GM19240 (cell line): Measurements from ENCODE around the gene CGNL1.
A peak's percentile ranks its signal among the peaks of the same experiment; 100 is the strongest.

Experiments used
- DNase-seq: peaks from one replicate; pipeline ENCODE4 v3.0.0; 2011; ENCODE audit warnings: low spot score; ENCODE audit not compliant: insufficient read length

CGNL1 gene

DNA sequence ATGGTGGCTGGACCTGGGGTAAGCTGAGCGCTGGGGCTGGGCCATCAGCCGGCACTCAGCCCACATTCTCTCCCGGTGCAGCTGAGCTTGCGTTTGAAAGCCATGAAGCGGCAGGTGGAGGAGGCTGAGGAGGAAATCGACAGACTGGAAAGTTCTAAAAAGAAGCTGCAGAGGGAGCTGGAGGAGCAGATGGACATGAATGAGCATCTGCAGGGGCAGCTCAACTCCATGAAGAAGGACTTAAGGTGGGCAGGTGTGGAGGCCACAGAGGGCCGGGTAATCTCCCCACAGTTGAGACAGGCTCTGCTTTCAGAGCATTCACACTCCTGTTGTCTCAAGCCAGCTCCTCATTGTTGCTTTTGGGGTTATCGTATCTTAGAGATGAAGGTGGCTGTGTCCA is 169.7 kb downstream of the CGNL1 start:
- DNase-seq, result no peak

GRCh38 chr15:57547243-57547755 is 171.0 kb downstream of the CGNL1 start:
- no peak for DNase-seq

DNA sequence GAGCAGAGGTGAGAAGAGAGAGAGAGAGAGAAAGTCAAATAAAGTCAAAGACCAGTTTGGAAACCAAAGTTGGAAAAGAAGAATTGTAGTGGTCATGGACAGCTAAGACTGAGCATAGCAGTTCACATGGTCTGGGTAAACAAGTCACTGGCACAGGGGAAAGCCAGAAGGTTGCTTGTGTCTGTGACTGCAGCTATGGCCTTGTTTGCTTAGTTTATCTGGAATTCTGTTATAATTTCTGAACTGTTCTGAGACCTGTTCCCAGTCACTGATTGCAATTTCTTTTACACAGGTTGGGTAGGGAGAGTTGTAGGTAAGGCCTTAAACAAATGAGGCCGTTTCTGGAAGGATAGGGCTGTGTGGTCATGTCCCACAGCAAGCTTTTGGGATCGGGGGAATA is 172.0 kb downstream of the CGNL1 start:
- DNase-seq, result no peak

DNA sequence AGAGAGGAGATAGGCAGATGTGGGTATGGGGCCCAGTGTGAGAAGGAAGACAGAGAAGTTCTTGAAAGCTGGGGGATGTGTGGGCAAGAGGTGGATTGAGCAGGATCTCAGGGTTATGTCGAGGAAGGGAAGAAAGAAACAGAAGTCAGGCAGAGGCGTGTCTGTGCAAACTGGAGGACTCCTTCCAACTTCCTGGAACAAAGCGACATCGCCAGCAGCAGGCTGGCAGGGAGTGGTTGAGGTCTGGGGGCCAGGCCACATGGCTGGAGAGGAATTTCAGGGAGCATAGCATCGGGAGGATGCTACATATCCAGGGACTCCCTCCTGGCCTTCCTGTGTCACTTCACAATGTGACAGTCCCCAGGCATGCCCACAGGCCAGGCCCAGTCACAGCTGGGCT is 172.5 kb downstream of the CGNL1 start:
- no peak for DNase-seq

DNA sequence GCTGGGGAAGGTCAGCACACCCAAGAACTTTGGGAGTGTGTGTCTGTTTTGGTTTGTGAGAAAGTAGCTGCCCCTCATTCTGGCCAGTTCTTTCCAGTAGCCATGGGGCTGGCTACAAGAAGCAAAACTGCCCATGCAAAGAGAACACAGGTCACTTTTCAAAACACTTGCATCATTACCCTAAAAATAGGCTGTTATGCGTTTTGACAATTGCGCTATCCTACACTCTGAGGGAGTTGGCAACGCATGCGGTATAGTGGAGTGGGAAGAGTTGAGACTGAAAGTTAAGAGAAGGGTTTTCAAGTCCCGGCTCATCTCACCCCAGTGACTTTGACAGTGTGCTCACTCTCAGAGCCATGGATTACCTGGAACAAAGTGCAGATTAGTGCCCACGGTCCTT is 173.6 kb downstream of the CGNL1 start:
- no peak for DNase-seq

DNA sequence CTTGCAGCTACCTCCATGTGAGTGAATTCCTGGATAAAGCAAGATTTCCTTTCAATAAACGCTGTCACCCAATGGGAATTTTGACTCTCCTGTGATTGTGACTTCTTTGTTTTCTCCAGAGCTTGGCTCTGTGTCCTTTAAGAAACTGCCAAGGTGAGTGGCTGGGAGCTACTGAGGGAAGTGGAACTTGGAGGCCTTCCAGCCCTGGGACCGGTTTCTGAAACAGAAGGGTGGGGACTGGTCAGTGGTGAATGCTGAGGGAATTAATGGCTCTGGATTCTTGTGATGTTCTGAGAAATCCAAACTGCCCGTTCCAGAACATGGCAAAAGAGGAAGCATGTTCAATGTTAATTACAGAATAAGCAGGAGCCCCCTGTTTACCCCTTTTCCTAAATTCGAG is 174.3 kb downstream of the CGNL1 start:
- DNase-seq, result no peak

GRCh38 chr15:57551715-57552677 is 175.7 kb downstream of the CGNL1 start:
- no peak for DNase-seq

GRCh38 chr15:57552678-57553334 is 176.5 kb downstream of the CGNL1 start:
- no peak for DNase-seq

- DNase-seq, result no peak
Measured at GRCh38 chr15:57553526-57553925, 177.2 kb downstream of the CGNL1 start.

DNA sequence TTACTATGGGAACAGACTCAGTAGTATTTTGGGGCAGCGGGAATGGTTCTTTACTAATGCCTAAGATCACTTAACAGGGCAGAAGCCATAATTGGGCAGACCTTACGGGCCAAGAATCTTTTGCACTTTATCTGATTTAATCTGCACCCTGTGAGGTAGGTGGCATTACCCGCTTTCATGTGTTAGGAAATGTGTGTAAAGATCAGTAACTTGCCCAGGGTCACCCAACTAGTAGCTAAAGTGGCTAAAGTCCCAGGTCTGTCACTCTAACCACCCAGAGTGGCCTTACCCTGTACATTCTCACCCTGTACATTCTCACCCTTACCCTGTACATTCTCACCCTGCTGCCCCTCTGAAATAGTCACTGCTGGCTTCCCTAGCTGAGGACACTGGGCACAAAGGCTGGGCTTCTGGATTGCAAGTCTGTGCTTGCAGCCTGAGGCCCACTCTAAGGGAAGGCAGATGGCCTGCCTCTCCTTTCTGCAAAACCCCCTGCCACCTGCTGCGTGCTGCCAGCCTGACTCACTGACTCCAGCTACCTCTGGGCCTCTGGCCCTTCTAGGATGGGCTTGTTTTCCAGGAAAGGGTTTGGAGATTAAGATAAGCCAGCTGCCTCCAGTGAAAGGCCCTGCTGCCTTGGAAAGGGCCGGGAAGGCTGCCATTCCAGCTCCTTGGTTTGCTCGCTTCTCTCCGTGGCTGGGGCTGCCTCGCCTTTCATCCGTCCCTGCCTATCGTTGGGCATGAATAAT is 177.9 kb downstream of the CGNL1 start:
- no peak for DNase-seq

- no peak for DNase-seq
Measured at GRCh38 chr15:57554812-57555179, 178.5 kb downstream of the CGNL1 start.

DNA sequence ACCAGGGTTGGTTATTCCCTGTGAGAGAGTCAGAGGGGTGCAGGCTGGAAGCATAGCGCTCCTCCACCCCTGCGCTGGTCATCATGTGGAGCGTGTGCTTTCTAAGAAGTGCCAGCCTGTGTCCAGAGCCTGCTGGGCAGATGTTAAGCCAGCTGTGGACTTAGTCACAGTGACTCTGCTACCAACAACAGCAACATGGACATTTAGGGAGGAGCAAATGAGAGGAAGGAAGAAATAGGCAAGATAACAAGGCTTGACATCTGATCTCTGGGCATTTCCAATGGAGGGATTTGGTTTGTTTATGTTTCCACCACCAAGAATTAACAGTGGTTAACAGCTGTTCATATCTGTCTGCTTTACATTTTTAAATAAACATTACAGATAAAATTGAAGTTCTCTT is 179.0 kb downstream of the CGNL1 start:
- no peak for DNase-seq

DNA sequence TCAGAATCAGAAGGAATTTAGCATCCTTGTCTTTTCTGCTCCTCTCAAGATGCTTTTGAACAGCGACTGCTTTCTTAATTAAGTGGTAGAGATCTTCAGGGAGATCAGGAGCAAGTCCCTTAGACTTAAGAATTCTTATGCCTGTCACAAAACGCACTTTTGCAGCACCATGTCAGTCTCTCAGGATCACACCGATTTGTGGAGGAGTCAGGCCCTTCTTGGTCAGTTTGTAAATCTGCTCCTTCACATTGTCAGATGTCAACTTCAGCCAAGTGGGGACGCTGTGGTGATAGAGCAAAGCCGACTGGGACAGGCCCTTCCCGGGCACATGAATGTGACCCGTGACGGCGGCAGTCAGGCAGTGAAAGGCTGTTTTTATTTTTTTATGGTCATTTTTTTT is 179.7 kb downstream of the CGNL1 start:
- no peak for DNase-seq

DNA sequence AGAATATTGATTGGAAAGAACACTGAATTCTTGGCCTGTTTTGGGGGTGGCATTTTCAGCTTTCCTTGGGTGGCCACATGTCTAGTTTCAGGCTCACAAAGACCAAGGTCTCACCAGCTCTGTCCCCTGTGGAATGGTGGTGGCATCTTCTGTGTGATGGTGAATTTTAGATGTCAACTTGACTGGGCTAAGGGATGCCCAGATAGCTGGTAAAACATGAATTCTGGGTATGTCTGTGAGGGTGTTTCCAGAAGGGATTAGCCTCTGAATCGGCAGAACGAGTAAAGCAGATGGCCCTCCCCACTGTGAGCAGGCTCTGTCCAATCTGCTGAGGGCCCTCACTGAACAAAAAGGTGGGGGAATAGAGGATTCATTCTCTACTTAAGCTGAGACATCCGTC is 181.0 kb downstream of the CGNL1 start:
- DNase-seq, result no peak

DNA sequence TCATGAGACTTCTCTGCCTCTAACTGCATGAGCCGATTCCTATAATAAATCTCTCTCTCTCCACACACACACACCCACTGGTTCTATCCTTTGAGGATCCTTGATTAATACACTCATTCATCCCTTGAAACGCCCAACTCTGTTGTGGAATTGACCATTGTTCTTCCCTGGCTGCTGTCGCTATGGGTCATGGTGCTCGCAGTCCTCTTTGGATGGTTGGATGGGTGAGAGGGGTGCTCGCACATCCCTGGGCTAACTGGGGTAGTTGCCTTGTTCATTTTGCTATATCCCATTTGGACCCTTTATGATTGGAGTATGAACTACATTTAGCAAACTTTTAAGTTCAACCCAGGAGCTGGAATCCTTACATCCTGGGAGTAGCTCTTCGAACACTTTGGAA is 181.5 kb downstream of the CGNL1 start:
- DNase-seq, result no peak

DNA sequence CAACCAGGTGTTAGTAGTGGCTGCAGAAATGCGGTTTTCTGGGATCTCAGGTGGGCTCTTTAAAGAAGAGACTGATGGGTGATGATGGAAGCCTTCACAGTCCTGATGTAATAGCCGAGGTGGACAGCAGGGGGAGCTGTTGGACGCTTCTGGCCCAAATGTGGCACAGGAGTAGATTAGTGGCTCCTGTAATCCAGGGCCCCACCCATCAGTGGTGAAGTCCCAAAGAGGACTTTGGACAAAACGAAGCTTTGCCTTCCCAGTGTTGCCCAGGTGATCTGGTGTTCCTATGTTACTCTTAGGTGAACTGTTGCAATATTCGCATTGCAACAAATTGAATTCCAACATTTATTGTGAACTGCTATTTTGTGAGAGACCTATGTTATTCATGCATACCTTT is 183.6 kb downstream of the CGNL1 start:
- peak; percentile 44 for DNase-seq

DNA sequence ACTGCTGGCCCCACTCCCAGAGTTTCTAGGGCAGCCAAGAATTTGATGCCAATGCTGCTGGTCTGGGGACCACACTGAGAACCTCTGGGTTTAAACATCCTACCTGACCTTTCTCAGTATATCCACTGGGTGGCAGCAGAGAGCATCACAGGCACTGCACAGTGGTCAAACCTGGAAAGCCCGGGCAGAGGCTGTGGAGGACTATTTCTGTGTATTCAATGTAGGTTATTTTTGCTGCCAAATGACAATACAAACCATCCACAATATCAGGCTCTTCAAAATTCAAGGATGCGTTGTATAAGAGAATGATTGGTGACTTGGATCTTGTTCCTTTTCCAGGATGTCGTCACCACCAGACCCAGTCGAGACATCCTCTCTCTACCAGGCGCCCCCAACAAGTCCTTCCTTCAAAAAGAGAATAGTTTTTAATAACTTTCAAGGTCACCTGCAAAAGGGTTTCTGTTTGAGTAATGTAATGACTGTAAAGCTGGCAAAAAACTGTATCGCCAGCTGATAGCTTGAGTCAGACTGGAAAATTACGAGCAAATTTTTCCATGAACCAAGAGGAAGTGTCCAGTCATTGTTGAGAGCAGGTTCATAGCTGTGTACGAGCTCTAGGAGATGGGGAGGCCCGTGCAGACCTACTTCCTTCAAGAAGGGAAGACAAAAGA is 184.9 kb downstream of the CGNL1 start:
- peak; percentile 41 for DNase-seq

DNA sequence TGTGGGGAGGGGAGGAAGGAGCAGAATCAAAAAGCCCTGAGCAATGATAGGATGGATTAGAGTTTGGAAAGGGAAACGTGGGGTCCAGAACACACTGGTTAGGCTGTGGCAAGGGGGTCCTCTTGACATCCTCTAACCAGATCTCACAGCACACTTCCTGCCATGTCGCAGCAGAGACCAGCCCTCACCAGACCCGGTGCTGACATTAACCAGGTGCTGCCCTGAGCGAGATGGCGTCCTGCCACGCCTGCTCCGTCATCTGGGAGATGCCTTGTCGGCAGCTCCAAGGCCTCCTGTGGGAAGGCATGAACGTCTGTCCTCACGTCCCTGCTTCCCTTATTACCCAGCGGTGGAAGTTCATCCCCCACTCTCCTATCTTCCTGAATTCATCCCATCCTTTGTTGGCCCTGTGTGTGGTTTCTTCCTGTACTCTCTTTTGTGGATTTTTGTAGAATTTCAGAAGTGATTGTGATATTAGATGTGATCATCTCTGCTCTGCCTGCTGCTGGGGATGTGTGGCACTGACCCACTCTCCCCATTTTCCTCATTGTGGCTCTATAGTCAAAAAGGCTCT is 186.0 kb downstream of the CGNL1 start:
- DNase-seq, result no peak

DNA sequence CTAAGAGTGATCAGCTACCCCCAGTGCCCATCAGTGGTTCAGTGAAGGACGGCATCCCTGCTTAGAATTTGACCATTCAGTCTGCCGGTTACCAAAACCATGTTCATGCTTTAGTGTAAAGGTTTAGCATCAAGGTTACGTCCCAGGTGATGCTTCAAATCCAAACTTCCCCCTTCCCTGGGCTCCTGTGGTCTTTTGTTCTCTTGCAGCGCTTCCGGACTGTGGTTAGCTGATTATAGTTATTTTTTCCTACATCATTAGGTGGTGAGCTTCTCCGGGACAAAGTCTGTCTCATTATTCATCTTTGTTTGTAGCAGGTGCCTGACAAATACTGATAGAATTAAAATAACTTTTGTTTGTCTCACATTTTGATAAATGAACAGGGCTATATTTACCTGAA is 187.1 kb downstream of the CGNL1 start:
- no peak for DNase-seq

GRCh38 chr15:57565311-57565710 is 189.0 kb downstream of the CGNL1 start:
- DNase-seq, result no peak

- no peak for DNase-seq
Measured at GRCh38 chr15:57566834-57567233, 190.5 kb downstream of the CGNL1 start.
